AG04449 (cell line): Measurements from ENCODE around the gene DMRT1.

ENCODE experiments used
- CTCF ChIA-PET: fragments of 350-600 bp; formaldehyde crosslinking; extraction: SDS; loops from one replicate; lab custom pipeline; 2021; ENCODE audit warnings: antibody characterized with exemption; lab: Yijun Ruan, JAX
- POLR2A ChIA-PET: fragments of 400-600, 350-600 bp; formaldehyde crosslinking; extraction: SDS; loops from one replicate; lab custom pipeline; 2020; ENCODE audit warnings: antibody characterized with exemption, inconsistent platforms; lab: Yijun Ruan, JAX
- DNase-seq: peaks from one replicate; pipeline ENCODE4 v3.0.0-alpha.2; 2010; ENCODE audit warnings: low read depth, low spot score
- H3K4me3 ChIP-seq: 2 replicates; pipeline ENCODE4 v1.5.1; 2011; ENCODE audit warnings: low read depth, mild to moderate bottlenecking, control low read depth, low read length
- TF ChIP-seq, protein P1 (sequence below): IDR thresholded peaks from one replicate; pipeline ENCODE4 v1.5.1; 2011; ENCODE audit warnings: mild to moderate bottlenecking, moderate library complexity, low read length, control low read depth, inconsistent platforms; ENCODE audit not compliant: insufficient read depth; ENCODE audit errors: missing control alignments

DMRT1 gene

DNA sequence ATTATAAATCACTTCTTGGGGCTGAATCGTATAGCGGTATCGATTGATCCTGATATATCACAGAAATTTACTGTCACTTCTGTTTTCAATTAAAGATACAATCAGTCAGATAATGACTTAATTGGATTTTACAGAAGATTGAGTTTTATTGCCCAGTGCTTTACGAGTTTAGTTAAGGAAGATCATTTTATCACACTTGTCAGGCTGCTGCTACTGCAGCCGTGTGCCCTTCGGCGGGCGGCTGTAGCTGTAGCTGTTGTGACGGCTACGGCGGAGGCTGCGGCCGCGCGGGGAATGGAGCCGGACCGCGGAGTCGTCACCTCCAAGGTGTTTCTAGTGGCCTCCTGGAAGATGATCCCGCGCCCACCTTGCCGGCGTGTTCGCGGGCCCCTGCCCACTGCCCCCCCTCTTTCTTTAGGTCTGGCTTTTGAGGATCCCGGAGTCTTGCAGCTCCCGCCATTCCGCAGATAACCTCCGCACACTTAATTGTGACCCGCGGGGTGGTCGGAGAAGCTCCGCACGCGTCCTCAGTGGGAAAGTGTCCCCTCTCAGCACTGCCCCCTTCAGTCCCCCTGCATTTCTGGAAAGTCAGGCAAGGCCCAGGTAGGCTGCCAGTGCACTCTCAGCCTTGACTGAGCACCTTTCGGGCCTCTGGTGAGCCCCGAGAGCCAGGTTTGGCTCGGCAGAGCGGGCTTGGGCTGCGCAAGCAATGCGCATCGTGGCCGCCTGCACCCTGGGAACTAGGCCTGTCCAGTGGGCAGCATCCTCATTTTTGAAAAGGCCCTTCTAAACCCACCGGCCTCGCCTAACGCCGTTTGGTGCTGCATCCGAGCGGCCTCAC is 128.0 kb downstream of the DMRT1 start:
- POLR2A ChIA-PET, result no interaction called here
- CTCF ChIA-PET, result interaction anchor here (1.5 kb wide), 1 partner anchor 36 kb away, joined by 4 read pairs; no protein-coding TSS in a partner anchor
- H3K4me3 ChIP-seq, result no peak overlapping the region
- DNase-seq, result no peak
- TF ChIP-seq, protein P1, sequence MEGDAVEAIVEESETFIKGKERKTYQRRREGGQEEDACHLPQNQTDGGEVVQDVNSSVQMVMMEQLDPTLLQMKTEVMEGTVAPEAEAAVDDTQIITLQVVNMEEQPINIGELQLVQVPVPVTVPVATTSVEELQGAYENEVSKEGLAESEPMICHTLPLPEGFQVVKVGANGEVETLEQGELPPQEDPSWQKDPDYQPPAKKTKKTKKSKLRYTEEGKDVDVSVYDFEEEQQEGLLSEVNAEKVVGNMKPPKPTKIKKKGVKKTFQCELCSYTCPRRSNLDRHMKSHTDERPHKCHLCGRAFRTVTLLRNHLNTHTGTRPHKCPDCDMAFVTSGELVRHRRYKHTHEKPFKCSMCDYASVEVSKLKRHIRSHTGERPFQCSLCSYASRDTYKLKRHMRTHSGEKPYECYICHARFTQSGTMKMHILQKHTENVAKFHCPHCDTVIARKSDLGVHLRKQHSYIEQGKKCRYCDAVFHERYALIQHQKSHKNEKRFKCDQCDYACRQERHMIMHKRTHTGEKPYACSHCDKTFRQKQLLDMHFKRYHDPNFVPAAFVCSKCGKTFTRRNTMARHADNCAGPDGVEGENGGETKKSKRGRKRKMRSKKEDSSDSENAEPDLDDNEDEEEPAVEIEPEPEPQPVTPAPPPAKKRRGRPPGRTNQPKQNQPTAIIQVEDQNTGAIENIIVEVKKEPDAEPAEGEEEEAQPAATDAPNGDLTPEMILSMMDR, result no peak

DNA sequence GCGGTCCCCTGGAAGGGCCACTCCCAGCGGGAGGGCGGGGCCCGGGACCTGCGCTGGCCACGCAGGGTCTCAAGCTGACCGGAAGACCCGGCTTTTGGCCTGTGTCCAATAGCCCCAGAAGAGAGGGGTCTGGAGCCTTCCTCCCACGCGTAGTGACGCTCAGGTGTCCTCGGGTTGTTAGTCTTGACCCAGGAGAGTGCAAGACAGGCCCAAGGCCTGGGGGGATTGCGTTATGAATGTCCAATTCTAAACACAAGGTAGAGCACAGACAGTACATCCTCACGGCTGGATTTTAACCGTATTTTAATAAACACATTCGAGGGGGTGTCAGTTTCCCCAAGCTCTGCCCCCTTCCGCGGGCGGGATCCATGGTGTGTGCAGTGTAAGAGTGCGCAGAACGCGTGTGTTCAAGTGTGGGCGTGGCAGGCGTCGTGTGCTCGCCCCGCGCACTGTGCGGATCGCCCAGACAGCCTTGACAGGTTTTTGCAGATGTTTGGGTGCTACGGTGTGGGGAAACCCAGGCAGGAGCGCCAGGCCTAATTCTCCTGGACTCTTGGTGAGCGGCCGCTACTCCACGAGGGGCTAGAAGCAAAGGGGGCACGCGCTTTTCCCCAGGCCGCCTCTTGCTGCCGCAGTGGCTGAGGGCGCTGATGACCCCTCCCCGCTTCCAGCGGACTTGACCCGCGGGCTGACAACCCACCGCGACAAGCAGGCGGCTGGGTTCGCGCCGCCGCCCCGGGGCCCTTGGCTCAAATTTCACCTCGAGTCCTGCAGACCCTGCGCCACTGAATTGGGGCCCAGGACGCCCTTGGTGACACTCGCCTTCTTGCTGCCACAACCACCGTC is 128.9 kb downstream of the DMRT1 start:
- ChIA-PET CTCF (interaction anchor here (1.5 kb wide), 1 partner anchor 35 kb away, joined by 4 read pairs; no protein-coding TSS in a partner anchor), POLR2A (no interaction called here)
- no peak overlapping the region for H3K4me3 ChIP-seq
- DNase-seq, result no peak
- TF ChIP-seq, protein P1, result no peak

DNA sequence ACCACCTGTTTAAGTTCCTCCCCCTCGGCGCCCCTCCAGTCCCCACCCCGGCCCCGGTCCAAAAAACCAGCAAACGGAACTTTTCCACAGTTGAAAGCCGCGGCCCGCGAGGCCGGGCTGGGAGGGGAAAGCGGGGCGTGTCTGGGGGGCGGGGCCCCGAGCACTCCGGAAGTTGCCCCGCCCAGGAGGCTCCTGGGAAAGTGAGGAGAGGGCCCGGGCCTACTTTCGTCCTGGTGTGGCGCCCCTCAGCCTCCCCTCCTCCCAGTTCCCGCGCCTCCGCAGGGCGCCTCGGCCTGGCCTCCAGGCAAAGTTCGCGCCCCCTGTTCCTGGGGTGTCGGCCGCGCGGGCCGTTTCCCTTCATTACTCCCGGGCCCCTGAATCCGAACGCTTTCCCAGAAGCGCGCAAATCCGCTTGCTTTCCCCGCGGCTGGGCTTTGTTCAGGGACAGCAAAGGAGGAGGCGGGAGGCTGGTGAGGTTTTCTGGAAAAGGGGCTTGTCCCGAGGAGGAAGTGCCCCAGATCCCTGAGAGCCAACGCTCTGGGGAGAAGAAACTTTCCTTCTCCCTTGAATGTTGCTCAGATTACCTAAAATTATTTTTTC is 130.5 kb downstream of the DMRT1 start:
- ChIA-PET POLR2A (no interaction called here), CTCF (no interaction called here)
- DNase-seq, result no peak
- TF ChIP-seq, protein P1, result no peak
- peak overlapping the region; percentile 6; the same call in 1 of the 2 replicates for H3K4me3 ChIP-seq

DNA sequence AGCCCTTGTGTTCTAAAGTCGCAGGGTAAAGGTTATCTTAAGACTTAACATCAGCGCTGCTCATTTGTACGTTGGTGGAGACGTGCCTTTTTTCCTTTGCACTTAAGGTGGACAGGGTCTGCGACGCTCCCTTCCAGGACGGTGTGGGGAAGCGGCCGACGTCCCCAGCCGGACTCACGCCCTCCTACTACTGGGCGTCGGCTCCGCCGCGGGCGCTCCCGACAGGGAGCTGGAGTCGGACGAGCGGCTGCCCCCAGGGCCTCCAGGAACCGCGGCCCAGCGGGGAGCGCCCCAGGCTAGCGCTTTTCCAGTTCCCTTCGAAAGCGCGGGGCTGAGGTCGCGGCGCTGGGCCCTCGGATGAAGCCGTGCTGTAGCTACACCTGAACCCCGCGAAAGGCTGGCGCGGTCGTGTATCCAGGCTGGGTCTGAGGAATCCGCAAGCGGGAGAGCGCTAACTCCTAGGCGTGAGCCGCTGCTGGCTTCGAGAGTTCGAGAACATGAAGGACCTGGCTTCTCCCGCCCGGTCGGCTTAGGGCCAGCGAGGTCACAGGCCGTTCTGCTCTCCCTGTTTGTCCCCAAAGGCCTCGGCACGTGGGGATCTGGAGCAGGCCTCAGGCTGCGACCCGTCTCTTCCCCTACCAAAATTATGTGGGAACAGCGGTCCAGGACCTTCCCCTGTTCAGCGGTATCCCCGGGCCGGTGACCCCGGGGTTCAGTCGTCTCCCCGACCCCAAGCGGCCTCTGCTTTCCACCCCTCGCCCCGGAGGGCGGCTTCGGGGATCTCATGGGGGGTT is 131.2 kb downstream of the DMRT1 start:
- no peak overlapping the region for H3K4me3 ChIP-seq
- ChIA-PET CTCF (no interaction called here), POLR2A (no interaction called here)
- DNase-seq, result no peak
- TF ChIP-seq, protein P1, result no peak

DNA sequence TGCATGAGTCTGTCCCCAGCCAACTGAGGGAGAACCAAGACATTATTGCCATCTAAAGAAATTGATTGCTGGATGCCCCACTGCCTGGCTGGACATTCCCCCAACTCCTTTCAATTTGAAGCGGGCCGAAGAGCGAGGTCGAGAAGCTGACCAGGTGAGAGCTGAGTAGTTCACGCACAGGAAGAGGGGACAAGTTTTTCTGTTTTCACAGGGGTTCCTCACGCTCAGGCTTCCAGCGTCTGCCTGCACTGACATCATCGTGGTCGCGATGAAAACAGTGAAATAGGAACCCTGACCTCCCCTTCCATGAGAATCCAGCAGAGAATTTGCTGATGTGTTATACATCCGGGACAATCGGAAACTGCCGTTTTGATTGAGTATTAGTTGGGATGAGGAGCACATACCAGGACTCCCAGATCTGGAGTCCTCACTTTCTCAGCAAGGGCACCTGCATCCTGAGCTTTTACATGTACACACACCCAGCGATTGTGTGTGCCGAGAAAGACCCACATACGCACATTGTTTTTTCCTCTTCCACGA is 131.9 kb downstream of the DMRT1 start:
- ChIA-PET POLR2A (no interaction called here), CTCF (no interaction called here)
- no peak overlapping the region for H3K4me3 ChIP-seq
- TF ChIP-seq, protein P1, result no peak
- no peak for DNase-seq
